ENCODE measurements around the gene NF2.

NF2 gene

GRCh38 chr22:29703569-29704195 is 100.2 kb downstream of the NF2 start:
- DNase-seq, result peak; percentile 40

GRCh38 chr22:29704528-29705285 is 101.3 kb downstream of the NF2 start:
- DNase-seq, result peak; percentile 80

GRCh38 chr22:29705651-29706050 is 102.2 kb downstream of the NF2 start:
- no peak for DNase-seq

DNA sequence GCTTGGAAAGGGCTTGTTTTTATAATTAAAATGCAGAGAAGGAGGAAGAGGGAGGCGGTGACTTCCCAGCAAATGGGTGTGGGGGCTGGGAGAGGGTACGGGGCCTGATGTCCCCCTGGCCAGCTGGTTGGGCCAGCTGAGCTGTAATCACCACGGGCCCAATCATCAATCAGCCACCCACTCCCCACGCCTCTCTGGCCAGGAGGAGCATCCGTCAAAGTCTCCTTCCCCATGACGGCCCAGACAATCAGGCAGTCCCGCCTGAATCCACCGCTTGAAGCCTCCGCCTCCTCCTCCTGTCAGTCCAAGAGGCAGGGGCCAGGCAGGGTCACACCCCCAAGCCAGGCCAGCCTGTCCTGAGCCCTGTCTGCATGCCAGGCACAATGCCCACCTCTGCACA is 103.1 kb downstream of the NF2 start:
- DNase-seq, result peak; percentile 48

DNA sequence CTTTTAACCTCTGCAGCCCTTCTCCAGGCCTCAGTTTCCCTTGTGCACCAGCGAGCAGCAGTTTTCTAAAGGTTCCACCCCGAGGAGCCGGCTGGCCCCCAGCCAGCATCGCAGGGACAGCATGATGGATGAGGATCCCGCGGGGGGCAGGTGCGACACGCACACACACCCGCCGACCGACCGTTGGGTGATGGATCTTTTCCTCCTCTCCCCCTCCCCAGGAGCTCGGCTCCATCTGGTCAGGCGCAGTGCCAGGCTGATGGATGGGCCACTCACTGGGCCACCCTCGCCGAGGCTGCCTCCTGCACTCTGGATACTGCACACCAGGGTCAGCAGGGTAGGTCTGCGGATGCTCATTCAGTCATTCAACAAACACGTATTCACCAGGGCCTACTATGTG is 103.6 kb downstream of the NF2 start:
- DNase-seq, result no peak

DNA sequence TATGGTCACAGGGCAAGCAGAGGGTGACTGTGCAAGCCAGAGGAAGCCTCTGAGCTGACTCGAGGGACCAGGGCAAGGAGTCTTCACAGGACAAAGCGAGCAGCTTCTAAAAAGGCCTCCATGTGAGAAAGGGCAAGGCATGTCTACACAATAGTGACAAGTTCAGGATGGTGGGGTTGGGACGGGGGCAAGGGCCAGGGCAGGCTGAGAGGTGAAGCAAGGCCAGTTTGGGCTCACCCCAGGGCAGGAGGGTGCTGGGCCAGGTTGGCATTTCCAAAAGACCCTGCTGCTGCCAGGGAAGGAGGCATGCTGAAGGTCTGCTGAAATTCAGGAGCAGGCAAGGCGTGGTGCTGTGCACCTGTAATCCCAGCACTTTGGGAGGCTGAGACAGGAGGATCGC is 104.0 kb downstream of the NF2 start:
- no peak for DNase-seq

- DNase-seq, result no peak
Observed at GRCh38 chr22:29710193-29710592, 106.8 kb downstream of the NF2 start.

DNA sequence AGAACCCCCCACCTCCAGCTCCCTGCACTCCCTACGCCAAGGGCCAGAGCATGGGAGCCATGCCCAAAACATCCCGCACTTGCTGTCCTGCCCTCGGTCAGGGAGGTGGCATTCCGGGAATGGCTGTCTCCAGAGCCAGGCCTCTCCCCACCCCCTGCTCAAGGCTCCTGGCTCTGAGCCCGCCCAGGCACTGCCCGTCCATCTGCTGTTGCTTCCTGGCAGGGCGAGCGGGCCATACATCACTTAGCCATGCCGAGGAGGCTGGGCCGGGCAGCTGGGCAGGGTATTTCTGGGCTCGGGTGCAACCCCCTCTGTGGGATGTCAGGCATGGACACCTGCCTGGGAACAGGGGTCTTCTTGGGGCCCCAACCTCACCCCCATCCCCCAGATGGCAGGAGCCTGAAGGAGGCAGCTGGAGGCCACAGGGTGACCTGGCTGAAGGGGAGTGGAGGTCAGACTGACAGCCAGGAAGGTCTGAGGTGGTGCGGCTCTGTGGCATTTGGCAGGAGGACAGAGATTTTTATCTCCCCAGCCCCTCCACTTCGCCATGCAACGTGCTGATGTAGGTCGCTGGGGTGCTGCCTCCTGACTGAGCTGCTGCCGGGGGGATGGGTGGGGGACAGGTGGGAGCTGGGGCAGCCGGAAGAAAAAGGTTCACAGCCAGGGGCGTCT is 107.6 kb downstream of the NF2 start:
- no peak for DNase-seq

DNA sequence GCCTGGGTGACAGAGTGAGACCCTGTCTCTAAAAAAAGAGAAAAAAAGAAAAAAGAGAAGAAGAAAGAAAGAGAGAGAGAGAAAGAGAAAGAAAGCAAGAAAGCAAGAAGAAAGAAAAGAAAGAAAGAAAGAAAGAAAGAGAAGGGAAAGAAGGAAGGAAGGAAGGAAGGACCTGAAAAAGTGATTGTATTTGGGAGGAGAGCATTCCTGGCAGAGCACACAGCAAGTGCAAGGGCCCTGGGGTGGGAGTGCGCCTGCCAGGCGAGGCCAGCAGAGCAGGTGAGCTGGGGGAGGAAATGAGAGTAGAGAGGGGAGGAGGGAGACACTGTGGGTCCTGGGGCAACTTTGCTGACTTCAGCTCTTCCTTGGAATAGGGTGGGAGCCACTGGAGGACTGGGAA is 108.7 kb downstream of the NF2 start:
- no peak for DNase-seq

DNA sequence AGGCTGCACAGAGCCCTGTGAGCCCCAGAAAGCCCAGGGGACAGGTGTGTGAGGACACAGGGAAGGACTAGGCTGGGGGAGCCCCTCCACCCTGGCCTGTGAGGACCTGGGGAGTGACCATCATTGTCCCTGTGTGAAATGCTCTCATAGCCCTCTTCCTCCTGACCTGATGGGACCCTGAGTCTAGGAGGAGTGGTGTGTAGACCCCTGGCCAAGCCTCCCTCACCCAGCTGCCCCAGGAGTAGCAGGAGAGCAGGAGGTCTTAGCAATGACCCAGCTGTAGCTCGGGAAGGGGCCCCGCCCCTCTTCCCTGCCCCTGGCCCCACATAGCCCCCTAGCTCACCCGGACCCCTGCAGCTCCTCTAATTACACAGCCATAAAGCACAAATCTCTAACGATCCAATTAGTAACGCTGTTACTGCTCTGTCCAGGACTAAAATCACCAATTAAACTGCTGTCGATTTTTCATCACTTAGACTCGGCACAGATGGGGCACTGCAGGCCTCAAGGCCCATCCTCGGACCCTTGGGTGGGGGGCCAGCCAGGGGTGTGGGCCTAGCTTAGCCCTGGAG is 109.8 kb downstream of the NF2 start:
- peak; percentile 77 for DNase-seq

DNA sequence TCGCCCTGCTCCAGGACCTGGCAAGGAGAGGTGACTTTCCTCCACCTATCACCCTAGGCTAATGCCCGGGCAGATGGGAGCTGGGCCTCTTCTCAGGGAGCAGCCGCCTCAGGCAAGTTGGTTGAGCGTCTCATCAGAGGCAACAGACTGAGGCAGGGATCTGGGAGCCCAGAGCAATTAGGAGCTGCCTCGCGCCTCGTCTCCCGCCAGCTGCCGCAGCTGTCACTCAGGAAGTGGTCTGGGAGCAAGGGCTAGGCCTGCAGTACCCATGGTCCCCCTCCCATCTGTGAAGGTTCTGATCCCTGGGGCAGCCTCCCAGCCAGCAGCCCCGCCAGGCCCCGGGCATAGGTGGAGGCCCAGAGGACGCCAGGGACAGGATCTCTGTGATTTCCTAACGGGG is 111.8 kb downstream of the NF2 start:
- DNase-seq, result peak; percentile 80

- DNase-seq, result no peak
Observed at GRCh38 chr22:29715705-29716104, 112.3 kb downstream of the NF2 start.

- DNase-seq, result peak; percentile 78
Observed at GRCh38 chr22:29716814-29717545, 113.5 kb downstream of the NF2 start.

DNA sequence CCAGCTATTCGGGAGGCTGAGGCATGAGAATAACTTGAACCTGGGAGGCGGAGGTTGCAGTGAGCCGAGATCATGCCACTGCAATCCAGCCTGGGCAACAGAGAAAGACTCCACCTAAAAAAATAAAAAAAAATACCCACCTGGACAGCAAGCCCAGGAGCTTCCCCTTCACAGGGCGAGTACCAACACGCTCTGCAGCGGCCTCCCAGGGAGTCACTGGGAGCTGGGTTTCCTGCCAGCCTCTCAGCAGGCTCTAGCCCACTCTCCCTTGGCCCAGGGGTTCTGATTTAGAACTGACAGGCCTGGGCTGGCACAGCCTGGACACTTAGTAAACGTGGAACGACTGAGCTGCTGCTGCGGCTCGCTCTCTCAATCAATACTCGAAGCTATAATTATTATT is 114.4 kb downstream of the NF2 start:
- no peak for DNase-seq

DNA sequence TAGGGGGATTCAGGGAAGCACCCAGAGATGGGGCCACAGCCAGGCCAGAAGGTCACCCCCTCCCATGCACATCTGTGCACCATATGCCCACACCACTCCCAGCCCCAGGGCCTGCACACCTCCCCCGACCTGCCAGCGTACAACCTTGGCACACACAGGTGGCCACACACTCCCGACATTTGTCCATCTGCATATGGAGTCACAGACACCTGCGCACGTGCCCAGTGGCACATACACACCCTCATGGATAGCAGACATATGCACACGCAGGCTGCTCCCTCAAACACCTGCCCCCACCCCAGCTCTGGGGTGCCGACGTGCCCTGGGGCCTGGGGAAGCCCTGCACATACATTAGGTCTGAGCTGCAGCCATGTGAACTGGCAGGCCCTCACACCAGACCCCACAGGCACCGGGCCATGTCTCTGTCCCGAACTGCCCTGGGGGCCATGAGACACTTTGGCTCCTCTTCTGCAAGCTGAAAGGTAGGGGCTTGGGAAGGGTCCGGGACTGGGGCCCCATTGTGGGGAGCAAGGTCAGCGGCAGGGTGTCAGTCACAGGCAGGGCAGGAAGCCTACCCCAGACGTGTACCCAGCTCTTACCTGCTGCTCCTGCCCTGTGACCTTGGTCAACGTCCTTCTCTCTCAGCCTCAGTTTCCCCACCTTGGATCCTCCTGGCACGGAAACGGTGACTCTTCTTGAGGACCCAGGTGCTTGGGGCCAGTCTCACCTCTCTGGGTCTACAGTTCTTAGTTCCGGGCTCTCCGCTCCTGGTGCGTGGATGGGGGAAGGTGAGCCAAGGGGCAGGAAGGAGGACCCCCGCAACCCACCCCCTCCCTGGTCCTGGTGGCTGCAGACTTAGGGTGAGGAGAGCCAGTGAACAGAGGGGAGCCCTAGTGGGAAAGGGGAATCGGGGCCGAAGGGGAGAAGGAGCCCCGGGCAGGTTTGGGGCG is 115.8 kb downstream of the NF2 start:
- DNase-seq, result peak; percentile 24

DNA sequence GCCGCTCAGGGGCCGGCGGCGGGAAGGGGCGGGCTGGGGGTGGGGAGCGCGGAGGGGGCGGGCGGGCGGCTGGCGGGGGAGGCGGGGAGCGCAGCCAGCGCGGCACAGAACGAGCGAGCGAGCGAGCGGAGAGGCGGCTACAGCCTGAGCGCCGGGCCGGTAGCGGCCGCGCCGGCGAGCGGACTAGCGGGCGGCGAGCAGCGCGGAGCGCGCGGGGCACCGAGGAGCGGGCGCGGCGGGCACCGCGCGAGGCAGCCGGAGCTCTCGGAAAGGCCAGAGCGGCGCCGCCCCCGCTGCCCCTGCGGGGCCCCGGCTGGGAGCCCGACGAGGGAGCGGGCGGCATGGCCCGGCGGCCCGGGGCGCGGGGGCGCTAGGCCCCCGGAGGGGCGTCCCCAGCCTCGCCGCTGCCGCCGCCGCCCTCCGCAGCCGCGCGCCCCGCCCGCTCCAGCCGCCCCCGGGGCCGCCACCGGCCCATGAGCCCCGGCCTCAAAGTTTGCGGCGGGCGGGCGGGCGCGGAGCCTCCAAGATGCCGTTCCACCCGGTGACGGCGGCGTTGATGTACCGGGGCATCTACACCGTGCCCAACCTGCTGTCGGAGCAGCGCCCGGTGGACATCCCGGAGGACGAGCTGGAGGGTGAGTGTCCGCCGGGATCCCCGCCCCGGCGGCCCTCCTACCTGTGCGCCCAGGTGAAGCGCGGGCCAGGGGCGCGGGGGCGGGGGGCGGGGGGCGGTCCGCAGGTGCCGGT is 116.6 kb downstream of the NF2 start, which contains the start of gene CABP7:
Gene CABP7 (plus strand): TSS at position 105 of the 747 bp plus-strand sequence. CDS start 422 bp downstream, at position 527.
- DNase-seq, result no peak

DNA sequence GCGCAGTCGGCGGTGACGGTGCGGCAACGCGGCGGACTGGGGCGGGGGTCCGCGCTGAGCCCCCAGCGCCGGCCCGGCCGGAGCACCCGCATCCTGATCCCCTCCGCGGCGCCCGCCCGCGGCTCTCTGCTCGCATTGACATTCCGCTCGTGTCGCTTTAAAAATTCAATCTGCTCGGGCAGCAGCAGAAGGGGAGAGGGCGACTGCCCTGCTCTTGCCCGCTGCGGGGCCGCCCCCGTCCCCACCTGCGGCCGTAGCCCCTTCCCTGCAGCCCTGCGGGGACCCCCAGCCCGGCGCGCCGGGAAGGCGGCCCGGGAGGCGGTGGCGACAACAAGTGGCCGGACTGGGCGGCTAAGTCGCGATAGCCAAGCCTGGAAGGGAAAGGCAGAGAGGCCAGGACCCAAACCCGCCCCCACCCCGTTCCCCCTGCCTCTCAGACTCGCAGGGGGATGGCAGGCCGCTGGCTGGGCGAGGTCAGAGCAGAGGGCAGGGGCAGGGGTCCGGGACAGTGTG is 117.4 kb downstream of the NF2 start:
- DNase-seq, result no peak

- DNase-seq, result no peak
Observed at GRCh38 chr22:29722151-29722550, 118.7 kb downstream of the NF2 start.

DNA sequence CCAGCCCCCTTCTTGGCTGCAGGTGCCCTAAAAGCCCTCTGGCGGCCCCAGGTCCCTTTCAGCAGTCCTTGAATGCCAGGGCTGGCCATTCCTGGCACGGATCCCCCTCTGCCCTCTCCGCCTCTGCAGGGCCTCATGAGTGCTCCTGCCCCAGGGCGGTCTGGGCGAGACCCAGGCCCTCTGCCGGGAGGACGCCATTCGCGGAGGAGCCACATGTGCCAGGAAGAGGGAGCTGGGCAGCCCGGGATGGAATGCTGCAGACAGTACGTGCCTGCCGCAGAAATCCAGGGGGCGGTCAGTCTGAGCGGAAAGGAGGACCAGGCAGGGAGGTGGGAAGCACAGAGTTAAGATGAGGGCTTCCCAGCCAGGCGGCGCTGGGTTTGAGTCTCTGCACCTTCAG is 119.2 kb downstream of the NF2 start:
- no peak for DNase-seq

DNA sequence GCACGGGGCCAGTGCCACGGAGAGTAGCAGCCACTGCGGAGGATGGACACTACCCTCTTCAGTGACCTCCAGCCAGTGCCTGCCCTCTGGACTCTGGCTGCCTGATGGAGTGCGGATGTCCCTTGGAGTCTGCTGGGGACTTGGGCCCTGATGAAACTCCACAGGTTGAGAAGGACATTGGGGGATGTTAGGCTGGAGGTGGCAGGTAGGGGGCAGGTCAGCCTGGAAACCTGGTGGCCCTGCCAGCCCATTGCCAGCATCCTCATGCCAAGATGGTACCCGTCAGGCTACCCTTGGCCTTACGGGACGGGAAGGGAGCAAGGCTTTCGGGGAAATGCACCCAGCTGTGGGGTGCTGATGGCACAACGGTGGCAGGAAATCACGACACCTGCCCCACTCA is 120.3 kb downstream of the NF2 start:
- no peak for DNase-seq

GRCh38 chr22:29724843-29725242 is 121.4 kb downstream of the NF2 start:
- no peak for DNase-seq
